B cell (primary cell): ENCODE data around the gene GGTLC2. TPM values are rescaled to one million over a fixed set of nuclear protein-coding genes. Genes with fewer than 3 reads are reported as not detected.

Source experiments
- ATAC-seq: fragments of 200-7000 bp; cut with Tn5 transposase; one replicate; pipeline ENCODE4 v1.10.0; 2021; ENCODE audit warnings: low read depth, mild to moderate bottlenecking, moderate number of reproducible peaks, moderate library complexity
- CTCF ChIA-PET: fragments of 350-600 bp; sonication (Branson Sonifier 250); formaldehyde crosslinking; loops from one replicate; lab custom pipeline; 2021; ENCODE audit warnings: antibody characterized with exemption, inconsistent platforms; lab: Charles Lee
- POLR2A ChIA-PET: fragments of 350-600 bp; sonication (Branson Sonifier 250); formaldehyde crosslinking; loops from one replicate; lab custom pipeline; 2021; ENCODE audit warnings: antibody characterized with exemption; lab: Charles Lee
- DNase-seq: peaks from one replicate; pipeline ENCODE4 v3.0.0; 2013
- H2AFZ ChIP-seq: 2 replicates; pipeline ENCODE4 v1.6.1; 2012; ENCODE audit warnings: mild to moderate bottlenecking, low read depth, low read length; ENCODE audit not compliant: insufficient read depth, poor library complexity, severe bottlenecking
- H3K27ac ChIP-seq, 2 donors: 1 replicate in 1 of 2; 2 replicates in 1 of 2; pipeline ENCODE4 v1.5.1; 2012 to 2013; ENCODE audit warnings: low read length in 2 of 2, mild to moderate bottlenecking in 2 of 2, moderate library complexity in 1 of 2
- H3K27me3 ChIP-seq, 4 experiments: fragments of 200-600 bp in 1 of 4; sonication (generic) in 1 of 4; replicated peaks in 1 of 4; 1 replicate in 2 of 4; 2 replicates in 2 of 4; pipeline versions ENCODE4 v1.6.1 to v1.7.0; 2013 to 2016; ENCODE audit warnings: low read length in 3 of 4, mild to moderate bottlenecking in 2 of 4, mixed read lengths in 1 of 4, moderate library complexity in 1 of 4; ENCODE audit not compliant: insufficient read depth in 4 of 4, control insufficient read depth in 3 of 4; ENCODE audit errors: control extremely low read depth in 1 of 4
- H3K36me3 ChIP-seq, 2 experiments: replicated peaks in 1 of 2; 1 replicate in 1 of 2; 2 replicates in 1 of 2; pipeline versions ENCODE4 v1.6.1 to v1.7.1; 2013; ENCODE audit warnings: low read length in 1 of 2; ENCODE audit not compliant: insufficient read depth in 2 of 2, control insufficient read depth in 1 of 2; ENCODE audit errors: control extremely low read depth in 1 of 2, extremely low read depth in 1 of 2
- H3K4me1 ChIP-seq, 2 donors: fragments of 200-600 bp in 1 of 2; sonication (generic) in 1 of 2; 1 replicate in 1 of 2; 2 replicates in 1 of 2; pipeline versions ENCODE4 v1.5.1 to v1.6.1; 2013 to 2017; ENCODE audit warnings: low read length in 2 of 2; ENCODE audit not compliant: control insufficient read depth in 2 of 2, insufficient read depth in 2 of 2
- H3K4me2 ChIP-seq: replicated peaks from 2 replicates; pipeline ENCODE3; 2012; ENCODE audit warnings: mild to moderate bottlenecking, low read depth, low read length; ENCODE audit not compliant: poor library complexity, severe bottlenecking
- H3K4me3 ChIP-seq, 5 experiments: fragments of 200-600 bp in 1 of 5; sonication (generic) in 1 of 5; 1 replicate in 3 of 5; 2 replicates in 2 of 5; pipeline versions ENCODE4 v1.5.1 to v1.7.0; 2011 to 2016; ENCODE audit warnings: low read length in 4 of 5, mild to moderate bottlenecking in 4 of 5, low read depth in 2 of 5, control low read depth in 1 of 5, moderate library complexity in 1 of 5; ENCODE audit not compliant: insufficient read depth in 1 of 5; ENCODE audit errors: control extremely low read depth in 1 of 5, extremely low read depth in 1 of 5
- H3K79me2 ChIP-seq: fragments of 200-600 bp; sonication (generic); one replicate; pipeline ENCODE4 v1.6.0; 2016; ENCODE audit warnings: low read length; ENCODE audit not compliant: control insufficient read depth, insufficient read depth
- H3K9ac ChIP-seq: fragments of 200-600 bp; sonication (generic); 2 replicates; pipeline ENCODE4 v1.6.1; 2017; ENCODE audit warnings: mild to moderate bottlenecking, low read length, moderate library complexity
- H3K9me3 ChIP-seq, 3 donors: one replicate each; pipeline versions ENCODE4 v1.6.1 to v1.7.1; 2013; ENCODE audit warnings: low read length in 2 of 3; ENCODE audit not compliant: control insufficient read depth in 2 of 3, insufficient read depth in 1 of 3; ENCODE audit errors: control extremely low read depth in 1 of 3
- H4K20me1 ChIP-seq: 2 replicates; pipeline ENCODE4 v1.6.0; 2012; ENCODE audit warnings: mild to moderate bottlenecking, low read length; ENCODE audit not compliant: insufficient read depth, control insufficient read depth, poor library complexity, severe bottlenecking
- H3K27ac Mint-ChIP-seq: one replicate; pipeline ENCODE4 v1.8.0; 2021; ENCODE audit warnings: mixed read lengths
- H3K27me3 Mint-ChIP-seq: one replicate; pipeline ENCODE4 v1.8.0; 2021; ENCODE audit warnings: mixed read lengths
- H3K4me1 Mint-ChIP-seq: one replicate; pipeline ENCODE4 v1.8.0; 2021; ENCODE audit warnings: mixed read lengths
- H3K4me3 Mint-ChIP-seq: one replicate; pipeline ENCODE4 v1.8.0; 2021; ENCODE audit warnings: mixed read lengths
- H3K9me3 Mint-ChIP-seq: one replicate; pipeline ENCODE4 v1.8.0; 2022; ENCODE audit warnings: mixed read lengths; ENCODE audit not compliant: insufficient read depth
- EZH2 ChIP-seq: IDR thresholded peaks from 2 replicates; pipeline ENCODE4 v1.6.1; 2012; ENCODE audit warnings: borderline replicate concordance, low read depth, mild to moderate bottlenecking, moderate library complexity, low read length; ENCODE audit not compliant: insufficient read depth, poor library complexity, severe bottlenecking
- WGBS: methylation state at CpG from one replicate; pipeline ENCODE4 v1.1.5; 2013; ENCODE audit warnings: missing lambda C conversion rate; ENCODE audit not compliant: insufficient coverage; 5-methylcytosine and 5-hydroxymethylcytosine counted together
- intact Hi-C: fragments of 100-400 bp; cut with micrococcal nuclease; formaldehyde crosslinking; loops from one replicate; pipeline ENCODE4 v1.10.0; 2022
- polyA plus RNA-seq: library from polyadenylated mRNA; depleted of rRNA; stranded (reverse); fragments of >200 nt; gene quantifications from 2 replicates; pipeline ENCODE4 v1.2.3, GENCODE V29; 2012
- total RNA-seq, 2 donors: library from RNA; stranded (reverse); fragments of 120-200 nt in 1 of 2; gene quantifications; 1 replicate in 1 of 2; 2 replicates in 1 of 2; pipeline versions ENCODE4 v1.2.3 to v1.2.4, GENCODE V29; 2013 to 2022
- TF ChIP-seq, protein P1 (sequence below): fragments of 200-600 bp; IDR thresholded peaks from one replicate; pipeline ENCODE4 v1.8.0; 2022; ENCODE audit warnings: antibody characterized with exemption, mild to moderate bottlenecking

GGTLC2 gene
- total and polyA plus RNA-seq, 2 donors (not counting 1 experiment from before 2014, with no cell fraction given): not detected

DNA sequence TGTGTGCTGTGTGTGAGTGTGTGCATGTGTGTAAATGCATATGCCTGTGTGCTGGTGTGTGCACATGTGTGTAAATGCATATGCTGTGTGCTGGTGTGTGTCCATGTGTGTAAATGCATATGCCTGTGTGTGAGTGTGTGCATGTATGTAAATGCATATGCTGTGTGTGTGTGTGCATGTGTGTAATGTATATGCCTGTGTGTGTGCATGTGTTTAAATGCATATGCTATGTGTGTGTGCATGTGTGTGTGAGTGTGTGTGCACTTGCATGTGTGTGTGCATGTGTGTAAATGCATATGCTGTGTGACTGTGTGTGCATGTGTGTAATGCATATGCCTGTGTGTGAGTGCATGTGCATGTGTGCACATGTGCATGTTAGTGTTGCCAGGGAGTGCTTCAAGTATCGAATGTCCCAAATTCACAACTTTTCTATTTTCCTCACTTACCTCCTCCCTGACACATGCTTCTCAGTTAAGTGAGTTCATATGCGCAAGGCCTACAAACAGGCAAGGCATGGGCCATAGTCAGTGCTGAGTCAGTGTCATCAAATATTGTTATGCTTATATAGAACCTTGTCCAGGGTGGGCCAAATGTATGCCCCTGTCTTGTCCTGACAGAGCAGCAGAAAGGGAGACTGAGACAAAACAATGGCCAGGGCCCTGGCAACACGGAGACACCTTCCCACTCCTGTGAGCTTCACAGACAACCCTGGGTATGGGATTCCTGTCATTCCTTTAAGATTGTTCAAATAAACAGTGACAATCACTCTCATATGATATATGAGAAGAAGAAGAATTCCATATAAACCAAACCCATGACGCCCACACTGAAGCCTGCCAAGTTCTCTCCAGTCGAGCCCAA lies 38.6 kb downstream of the GGTLC2 start:
- Histone ChIP-seq H3K27ac (no peak overlapping the region), H3K79me2 (no peaks in the 10 kb centered on the region), H3K9me3 (peaks cover 0 to 8% (median 0%) of the 10 kb centered on the region in 3 donors), H3K27me3 (no peaks in the 10 kb centered on the region), H3K4me3 (no peak overlapping the region), H2AFZ (no peak overlapping the region), H3K4me2 (no peak overlapping the region), H3K4me1 (peaks cover 52 to 61% of the 10 kb centered on the region in 2 donors), H4K20me1 (no peaks in the 10 kb centered on the region), H3K36me3 (no peaks in the 10 kb centered on the region), H3K9ac (no peak overlapping the region)
- H3K27me3 Mint-ChIP-seq: no peaks in the 10 kb centered on the region
- ChIA-PET CTCF (interaction anchor here (1.0 to 11.7 kb wide), 6 partner anchors 10 to 70 kb away, joined by 3 to 140 read pairs (median 15); no protein-coding TSS in a partner anchor), POLR2A (no interaction called here)
- H3K27ac Mint-ChIP-seq: peak overlapping the region; percentile 21
- no peak for DNase-seq
- TF ChIP-seq, protein P1, sequence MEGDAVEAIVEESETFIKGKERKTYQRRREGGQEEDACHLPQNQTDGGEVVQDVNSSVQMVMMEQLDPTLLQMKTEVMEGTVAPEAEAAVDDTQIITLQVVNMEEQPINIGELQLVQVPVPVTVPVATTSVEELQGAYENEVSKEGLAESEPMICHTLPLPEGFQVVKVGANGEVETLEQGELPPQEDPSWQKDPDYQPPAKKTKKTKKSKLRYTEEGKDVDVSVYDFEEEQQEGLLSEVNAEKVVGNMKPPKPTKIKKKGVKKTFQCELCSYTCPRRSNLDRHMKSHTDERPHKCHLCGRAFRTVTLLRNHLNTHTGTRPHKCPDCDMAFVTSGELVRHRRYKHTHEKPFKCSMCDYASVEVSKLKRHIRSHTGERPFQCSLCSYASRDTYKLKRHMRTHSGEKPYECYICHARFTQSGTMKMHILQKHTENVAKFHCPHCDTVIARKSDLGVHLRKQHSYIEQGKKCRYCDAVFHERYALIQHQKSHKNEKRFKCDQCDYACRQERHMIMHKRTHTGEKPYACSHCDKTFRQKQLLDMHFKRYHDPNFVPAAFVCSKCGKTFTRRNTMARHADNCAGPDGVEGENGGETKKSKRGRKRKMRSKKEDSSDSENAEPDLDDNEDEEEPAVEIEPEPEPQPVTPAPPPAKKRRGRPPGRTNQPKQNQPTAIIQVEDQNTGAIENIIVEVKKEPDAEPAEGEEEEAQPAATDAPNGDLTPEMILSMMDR: no peak
- no peak overlapping the region for H3K4me3 Mint-ChIP-seq
- no peaks in the 10 kb centered on the region for H3K9me3 Mint-ChIP-seq
- no peak for ATAC-seq
- peaks cover 66% of the 10 kb centered on the region for H3K4me1 Mint-ChIP-seq
- WGBS: 100% methylated on average over 1 of the region's 5 CpGs
- intact Hi-C loops: no loop called here

DNA sequence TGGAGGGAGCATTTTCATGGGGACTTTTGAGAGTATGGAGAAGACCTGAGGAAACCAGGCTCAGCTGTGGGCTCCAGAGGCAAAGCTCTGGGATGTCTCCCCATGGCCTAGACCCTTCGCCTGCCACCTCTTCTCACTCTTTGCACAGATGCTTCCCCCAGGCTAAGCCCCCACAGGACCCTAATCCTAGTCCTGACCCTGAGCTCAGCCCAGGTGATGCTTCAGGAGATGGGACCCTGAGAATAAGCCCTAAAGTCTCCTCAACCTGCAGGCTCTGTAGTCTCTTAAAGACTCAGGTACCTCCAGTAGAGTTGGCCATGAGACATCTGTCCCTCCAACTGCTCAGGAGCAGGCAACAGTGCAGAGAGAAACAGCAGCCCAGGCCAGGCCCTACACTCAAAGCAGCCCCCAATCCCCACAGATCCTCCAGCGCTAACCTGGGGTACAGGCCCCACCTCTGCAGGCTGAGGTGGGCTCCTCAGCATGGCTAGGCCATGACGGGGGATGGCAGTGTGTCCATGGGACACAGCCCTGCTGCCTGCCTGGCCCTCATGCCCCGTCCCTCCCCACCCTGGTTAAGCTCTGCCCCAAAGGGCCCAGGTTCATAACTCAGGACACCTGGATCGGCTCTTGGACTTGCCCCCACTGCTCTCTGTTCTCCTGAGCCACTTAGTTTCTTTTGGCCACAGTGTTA lies 39.4 kb downstream of the GGTLC2 start:
- Histone ChIP-seq H4K20me1 (no peaks in the 10 kb centered on the region), H3K4me1 (peaks cover 51 to 60% of the 10 kb centered on the region in 2 donors), H3K4me2 (no peak overlapping the region), H3K27me3 (no peaks in the 10 kb centered on the region), H2AFZ (no peak overlapping the region), H3K36me3 (no peaks in the 10 kb centered on the region), H3K27ac (no peak overlapping the region), H3K4me3 (no peak overlapping the region), H3K79me2 (no peaks in the 10 kb centered on the region), H3K9ac (no peak overlapping the region), H3K9me3 (peaks cover 0 to 8% (median 0%) of the 10 kb centered on the region in 3 donors)
- Mint-ChIP-seq H3K4me1 (peaks cover 63% of the 10 kb centered on the region), H3K4me3 (no peak overlapping the region), H3K27me3 (no peaks in the 10 kb centered on the region), H3K9me3 (no peaks in the 10 kb centered on the region), H3K27ac (no peak overlapping the region)
- no peak for ATAC-seq
- POLR2A ChIA-PET: no interaction called here
- intact Hi-C loops: no loop called here
- TF ChIP-seq EZH2: no peak
- TF ChIP-seq, protein P1: no peak
- DNase-seq: no peak
- 92% methylated on average over 5 of the region's 5 CpGs for WGBS
- CTCF ChIA-PET: interaction anchor here (0.6 to 11.7 kb wide), 17 partner anchors 9 to 271 kb away, joined by 3 to 140 read pairs (median 9); no protein-coding TSS in a partner anchor
